ENCODE results near the gene ZNF550. TPM values are rescaled to one million over a fixed set of nuclear protein-coding genes. Genes with fewer than 3 reads are reported as not detected.

The ZNF550 gene
- total and polyA plus RNA-seq, 2 of the 13 experiments (the other 11 are each of a cell fraction or from before 2014, with no cell fraction given), result 8.6 to 9.1 TPM

DNA sequence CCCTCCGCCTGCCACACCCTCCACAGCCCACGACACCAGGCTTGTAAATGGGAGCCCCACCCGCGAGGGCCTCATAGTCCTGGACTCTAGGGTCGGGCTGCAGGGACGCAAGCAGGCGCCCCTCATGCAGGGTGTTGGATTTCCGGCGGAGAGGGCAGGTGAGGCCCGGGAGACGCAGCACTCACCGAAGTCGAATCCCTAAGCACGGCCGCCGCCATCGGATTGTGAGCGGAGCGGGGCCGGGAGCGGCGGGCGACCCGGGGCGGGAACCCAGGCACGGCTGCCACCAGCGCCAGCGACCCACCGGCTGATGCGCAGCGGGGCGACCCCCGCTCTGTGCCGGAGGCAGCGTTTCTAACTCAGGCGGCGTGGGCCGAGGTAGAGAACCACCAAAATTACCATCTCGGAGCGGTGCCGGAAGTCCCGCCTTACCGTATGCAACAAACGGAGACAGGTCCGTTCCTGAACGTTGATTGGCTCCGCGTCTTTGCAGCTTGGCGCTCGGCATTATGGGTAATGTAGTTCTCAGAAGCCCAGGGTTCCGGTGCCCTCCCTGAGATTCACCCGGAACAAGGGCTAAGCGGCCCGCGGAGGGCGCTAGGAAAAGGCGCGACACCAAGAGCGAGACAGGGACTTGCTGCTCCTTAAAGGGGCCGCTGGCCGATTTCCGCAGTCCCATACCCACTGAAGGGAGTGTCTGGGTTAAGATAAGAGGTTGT is 19.0 kb upstream of the ZNF550 start, which contains the start of gene ZNF416 (continued):
- TF ChIP-seq, protein P1, sequence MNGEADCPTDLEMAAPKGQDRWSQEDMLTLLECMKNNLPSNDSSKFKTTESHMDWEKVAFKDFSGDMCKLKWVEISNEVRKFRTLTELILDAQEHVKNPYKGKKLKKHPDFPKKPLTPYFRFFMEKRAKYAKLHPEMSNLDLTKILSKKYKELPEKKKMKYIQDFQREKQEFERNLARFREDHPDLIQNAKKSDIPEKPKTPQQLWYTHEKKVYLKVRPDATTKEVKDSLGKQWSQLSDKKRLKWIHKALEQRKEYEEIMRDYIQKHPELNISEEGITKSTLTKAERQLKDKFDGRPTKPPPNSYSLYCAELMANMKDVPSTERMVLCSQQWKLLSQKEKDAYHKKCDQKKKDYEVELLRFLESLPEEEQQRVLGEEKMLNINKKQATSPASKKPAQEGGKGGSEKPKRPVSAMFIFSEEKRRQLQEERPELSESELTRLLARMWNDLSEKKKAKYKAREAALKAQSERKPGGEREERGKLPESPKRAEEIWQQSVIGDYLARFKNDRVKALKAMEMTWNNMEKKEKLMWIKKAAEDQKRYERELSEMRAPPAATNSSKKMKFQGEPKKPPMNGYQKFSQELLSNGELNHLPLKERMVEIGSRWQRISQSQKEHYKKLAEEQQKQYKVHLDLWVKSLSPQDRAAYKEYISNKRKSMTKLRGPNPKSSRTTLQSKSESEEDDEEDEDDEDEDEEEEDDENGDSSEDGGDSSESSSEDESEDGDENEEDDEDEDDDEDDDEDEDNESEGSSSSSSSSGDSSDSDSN (CRISPR knock-in tag; IDR thresholded peaks at IDR 0.05), result peak; percentile 67; the same call in 1 of the 2 replicates
- TF ChIP-seq, protein P2, sequence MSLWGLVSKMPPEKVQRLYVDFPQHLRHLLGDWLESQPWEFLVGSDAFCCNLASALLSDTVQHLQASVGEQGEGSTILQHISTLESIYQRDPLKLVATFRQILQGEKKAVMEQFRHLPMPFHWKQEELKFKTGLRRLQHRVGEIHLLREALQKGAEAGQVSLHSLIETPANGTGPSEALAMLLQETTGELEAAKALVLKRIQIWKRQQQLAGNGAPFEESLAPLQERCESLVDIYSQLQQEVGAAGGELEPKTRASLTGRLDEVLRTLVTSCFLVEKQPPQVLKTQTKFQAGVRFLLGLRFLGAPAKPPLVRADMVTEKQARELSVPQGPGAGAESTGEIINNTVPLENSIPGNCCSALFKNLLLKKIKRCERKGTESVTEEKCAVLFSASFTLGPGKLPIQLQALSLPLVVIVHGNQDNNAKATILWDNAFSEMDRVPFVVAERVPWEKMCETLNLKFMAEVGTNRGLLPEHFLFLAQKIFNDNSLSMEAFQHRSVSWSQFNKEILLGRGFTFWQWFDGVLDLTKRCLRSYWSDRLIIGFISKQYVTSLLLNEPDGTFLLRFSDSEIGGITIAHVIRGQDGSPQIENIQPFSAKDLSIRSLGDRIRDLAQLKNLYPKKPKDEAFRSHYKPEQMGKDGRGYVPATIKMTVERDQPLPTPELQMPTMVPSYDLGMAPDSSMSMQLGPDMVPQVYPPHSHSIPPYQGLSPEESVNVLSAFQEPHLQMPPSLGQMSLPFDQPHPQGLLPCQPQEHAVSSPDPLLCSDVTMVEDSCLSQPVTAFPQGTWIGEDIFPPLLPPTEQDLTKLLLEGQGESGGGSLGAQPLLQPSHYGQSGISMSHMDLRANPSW (CRISPR knock-in tag; IDR thresholded peaks at IDR 0.05; ENCODE audit: borderline replicate concordance), result no peak
- TF ChIP-seq ZFX (CRISPR knock-in tag; IDR thresholded peaks at IDR 0.05; ENCODE audit: low read depth) (peak; percentile 81), ZNF431 (CRISPR knock-in tag; IDR thresholded peaks at IDR 0.05; ENCODE audit: borderline replicate concordance, low read depth) (no peak), KAT2B (IDR thresholded peaks at IDR 0.05; ENCODE audit: borderline replicate concordance, low read depth, low read length) (no peak), ATF7-NPFF (CRISPR knock-in tag; IDR thresholded peaks at IDR 0.05; ENCODE audit: low read depth) (no peak), ZNF329 (CRISPR knock-in tag; IDR thresholded peaks at IDR 0.05; ENCODE audit: low read depth) (no peak), KDM6A (CRISPR knock-in tag; IDR thresholded peaks at IDR 0.05; ENCODE audit: low read depth) (no peak), MEIS2 (CRISPR knock-in tag; IDR thresholded peaks at IDR 0.05) (0 out of 2 replicates have a peak, but pooled peaks have one; percentile 20), FLYWCH1 (CRISPR knock-in tag; IDR thresholded peaks at IDR 0.05) (no peak), PCBP1 (IDR thresholded peaks at IDR 0.05; ENCODE audit: borderline replicate concordance, low read depth, low read length) (no peak), ZNF547 (CRISPR knock-in tag; IDR thresholded peaks at IDR 0.05) (peak; percentile 63)
- TF ChIP-seq, protein P3, sequence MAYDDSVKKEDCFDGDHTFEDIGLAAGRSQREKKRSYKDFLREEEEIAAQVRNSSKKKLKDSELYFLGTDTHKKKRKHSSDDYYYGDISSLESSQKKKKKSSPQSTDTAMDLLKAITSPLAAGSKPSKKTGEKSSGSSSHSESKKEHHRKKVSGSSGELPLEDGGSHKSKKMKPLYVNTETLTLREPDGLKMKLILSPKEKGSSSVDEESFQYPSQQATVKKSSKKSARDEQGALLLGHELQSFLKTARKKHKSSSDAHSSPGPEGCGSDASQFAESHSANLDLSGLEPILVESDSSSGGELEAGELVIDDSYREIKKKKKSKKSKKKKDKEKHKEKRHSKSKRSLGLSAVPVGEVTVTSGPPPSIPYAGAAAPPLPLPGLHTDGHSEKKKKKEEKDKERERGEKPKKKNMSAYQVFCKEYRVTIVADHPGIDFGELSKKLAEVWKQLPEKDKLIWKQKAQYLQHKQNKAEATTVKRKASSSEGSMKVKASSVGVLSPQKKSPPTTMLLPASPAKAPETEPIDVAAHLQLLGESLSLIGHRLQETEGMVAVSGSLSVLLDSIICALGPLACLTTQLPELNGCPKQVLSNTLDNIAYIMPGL (CRISPR knock-in tag; IDR thresholded peaks at IDR 0.05; ENCODE audit: borderline replicate concordance in 1 of 2, low read depth in 1 of 2), result peak; percentile 68 to 84; a peak in 3 of 4 replicates
- TF ChIP-seq, protein P4, sequence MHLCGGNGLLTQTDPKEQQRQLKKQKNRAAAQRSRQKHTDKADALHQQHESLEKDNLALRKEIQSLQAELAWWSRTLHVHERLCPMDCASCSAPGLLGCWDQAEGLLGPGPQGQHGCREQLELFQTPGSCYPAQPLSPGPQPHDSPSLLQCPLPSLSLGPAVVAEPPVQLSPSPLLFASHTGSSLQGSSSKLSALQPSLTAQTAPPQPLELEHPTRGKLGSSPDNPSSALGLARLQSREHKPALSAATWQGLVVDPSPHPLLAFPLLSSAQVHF (CRISPR knock-in tag; IDR thresholded peaks at IDR 0.05), result no peak
- TF ChIP-seq, protein P5, sequence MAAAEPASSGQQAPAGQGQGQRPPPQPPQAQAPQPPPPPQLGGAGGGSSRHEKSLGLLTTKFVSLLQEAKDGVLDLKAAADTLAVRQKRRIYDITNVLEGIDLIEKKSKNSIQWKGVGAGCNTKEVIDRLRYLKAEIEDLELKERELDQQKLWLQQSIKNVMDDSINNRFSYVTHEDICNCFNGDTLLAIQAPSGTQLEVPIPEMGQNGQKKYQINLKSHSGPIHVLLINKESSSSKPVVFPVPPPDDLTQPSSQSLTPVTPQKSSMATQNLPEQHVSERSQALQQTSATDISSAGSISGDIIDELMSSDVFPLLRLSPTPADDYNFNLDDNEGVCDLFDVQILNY (CRISPR knock-in tag; conservative IDR thresholded peaks at IDR 0.05), result no peak
- TF ChIP-seq, protein P6, sequence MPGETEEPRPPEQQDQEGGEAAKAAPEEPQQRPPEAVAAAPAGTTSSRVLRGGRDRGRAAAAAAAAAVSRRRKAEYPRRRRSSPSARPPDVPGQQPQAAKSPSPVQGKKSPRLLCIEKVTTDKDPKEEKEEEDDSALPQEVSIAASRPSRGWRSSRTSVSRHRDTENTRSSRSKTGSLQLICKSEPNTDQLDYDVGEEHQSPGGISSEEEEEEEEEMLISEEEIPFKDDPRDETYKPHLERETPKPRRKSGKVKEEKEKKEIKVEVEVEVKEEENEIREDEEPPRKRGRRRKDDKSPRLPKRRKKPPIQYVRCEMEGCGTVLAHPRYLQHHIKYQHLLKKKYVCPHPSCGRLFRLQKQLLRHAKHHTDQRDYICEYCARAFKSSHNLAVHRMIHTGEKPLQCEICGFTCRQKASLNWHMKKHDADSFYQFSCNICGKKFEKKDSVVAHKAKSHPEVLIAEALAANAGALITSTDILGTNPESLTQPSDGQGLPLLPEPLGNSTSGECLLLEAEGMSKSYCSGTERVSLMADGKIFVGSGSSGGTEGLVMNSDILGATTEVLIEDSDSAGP (CRISPR knock-in tag; IDR thresholded peaks at IDR 0.05; ENCODE audit: borderline replicate concordance), result peak; percentile 100

Measured in HepG2 (cell line).